Measurements from ENCODE around the gene ARID3A.
"Not testable (repeated sequence)": the region's sequence is repeated elsewhere in the genome, so short reads cannot be mapped to it uniquely, and the experiment has no call there.

Gene ARID3A

DNA sequence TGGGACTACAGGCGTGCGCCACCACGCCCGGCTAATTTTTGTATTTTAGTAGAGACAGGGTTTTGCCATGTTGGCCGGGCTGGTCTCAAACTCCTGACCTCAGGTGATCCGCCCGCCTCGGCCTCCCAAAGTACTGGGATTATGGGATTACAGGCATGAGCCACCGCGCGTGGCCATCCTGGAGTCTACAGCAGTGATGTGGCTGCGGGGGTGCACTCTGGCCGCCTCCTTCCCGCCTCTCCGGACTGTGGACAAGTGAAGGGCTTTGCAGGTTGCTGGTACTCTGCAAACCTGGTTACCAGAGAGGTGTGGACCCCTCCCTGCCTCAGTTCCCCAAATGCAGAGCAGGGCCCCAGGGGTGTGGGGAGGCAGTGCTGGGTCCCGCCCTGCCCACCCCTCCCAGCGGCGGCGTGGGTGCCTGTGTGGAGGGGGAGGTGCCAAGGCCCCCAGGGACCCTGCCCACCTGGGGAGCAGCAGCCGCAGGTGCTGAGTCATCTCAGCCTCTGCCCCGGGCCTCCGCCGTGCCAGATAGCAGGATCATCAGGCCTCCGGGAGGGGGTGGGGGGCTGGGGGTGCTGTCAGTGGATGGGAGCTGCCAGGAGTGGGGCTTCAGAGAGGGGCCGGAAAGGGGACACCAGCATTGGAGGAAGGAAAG, 23.1 kb downstream of the ARID3A start:
- no peak for DNase-seq

GRCh38 chr19:950352-951066, 24.7 kb downstream of the ARID3A start:
- DNase-seq = no peak

- no peak for DNase-seq
Observed at GRCh38 chr19:952049-952679, 26.3 kb downstream of the ARID3A start.

GRCh38 chr19:952680-953444, 27.0 kb downstream of the ARID3A start:
- no peak for DNase-seq

DNA sequence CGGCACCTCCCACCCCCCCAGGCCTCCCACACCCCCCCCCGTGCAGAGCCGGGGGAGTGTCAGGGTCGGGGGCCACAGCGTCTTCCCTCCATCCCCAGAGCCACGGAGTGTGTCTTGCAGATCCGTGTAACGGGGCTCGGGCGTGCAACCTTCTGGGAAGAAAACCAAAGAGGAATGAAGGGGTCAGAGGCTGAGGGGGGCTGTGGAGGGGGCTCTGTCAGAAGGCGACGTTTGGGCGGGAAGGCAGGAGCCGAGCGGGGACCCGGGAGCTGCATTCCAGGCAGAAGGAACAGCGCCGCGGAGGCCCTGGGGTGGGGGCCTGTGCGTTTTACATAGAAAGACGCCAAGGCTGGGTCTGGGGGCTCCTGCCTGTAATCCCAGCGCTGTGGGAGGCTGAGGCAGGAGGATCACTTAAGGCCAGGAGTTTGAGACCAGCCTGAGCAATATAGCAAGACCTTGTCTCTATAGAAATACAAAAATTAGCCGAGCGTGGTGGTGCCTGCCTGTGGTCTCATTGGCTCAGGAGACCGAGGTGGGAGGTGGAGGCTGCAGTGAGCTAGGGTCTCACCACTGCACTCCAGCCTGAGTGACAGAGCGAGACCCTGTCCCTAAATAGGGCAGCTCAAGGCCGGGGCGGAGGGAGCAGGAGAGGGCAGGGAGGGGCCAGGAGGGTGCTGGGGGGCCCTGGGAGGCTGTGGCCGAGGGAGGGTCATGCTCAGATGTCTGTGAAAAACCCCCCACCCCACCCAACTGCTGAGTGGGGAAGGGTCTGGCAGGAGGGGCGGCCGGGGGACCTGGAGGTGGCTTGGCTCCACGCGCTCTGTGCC, 27.8 kb downstream of the ARID3A start:
- DNase-seq = no peak

- no peak for DNase-seq
Observed at GRCh38 chr19:954272-954671, 28.4 kb downstream of the ARID3A start.

- DNase-seq = no peak
Observed at GRCh38 chr19:954672-955494, 29.0 kb downstream of the ARID3A start.

- no peak for DNase-seq
Observed at GRCh38 chr19:955803-956765, 30.2 kb downstream of the ARID3A start.

DNA sequence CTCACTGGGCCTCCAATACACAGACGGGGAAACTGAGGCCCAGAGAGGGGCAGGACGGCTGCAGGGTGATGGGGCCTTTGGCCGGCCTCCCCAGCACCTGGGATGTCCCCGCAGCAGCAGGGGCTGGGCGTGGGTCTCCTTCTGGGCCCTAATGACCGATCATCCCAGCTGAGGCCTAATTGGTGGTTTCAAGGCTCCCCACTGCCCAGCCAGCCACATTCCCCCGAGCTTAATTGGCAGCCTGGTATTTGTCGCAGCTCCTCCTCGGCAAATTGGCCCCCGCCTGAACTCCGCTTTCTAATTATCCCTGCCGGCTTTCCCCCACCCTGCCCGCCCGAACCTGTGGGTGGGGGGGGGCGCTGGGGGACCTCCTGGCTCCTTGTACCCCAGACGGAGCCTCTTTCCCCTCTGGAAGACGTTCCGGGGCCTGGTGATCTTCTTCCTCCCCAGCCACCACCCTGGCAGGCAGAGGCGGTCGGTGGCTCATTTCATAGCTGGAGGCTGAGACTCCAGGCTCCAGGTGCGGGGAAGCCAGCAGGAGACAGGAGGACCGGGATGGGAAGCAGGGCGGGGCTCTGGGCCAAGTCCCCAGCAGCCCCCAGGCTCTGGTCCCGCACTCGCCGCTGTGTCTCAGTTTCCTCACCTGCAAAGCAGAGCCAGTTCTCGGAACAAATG, 31.1 kb downstream of the ARID3A start:
- no peak for DNase-seq

DNA sequence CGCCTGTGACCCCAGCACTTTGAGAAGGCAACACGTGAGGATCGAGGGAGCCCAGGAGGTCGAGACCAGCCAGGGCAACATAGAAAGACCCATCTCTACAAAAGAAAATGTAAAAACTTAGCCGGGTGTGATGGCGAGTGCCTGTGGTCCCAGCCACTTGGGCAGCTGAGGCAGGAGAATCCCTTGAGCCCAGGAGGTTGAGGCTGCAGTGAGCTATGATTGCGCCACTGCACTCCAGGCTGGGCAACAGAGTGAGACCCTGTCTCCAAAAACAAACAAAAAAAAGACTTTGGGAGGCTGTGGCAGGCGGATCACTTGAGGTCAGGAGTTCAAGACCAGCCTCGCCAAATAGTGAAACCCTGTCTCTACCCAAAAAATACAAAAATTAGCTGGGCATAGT, 31.7 kb downstream of the ARID3A start:
- not testable (repeated sequence) for DNase-seq

DNA sequence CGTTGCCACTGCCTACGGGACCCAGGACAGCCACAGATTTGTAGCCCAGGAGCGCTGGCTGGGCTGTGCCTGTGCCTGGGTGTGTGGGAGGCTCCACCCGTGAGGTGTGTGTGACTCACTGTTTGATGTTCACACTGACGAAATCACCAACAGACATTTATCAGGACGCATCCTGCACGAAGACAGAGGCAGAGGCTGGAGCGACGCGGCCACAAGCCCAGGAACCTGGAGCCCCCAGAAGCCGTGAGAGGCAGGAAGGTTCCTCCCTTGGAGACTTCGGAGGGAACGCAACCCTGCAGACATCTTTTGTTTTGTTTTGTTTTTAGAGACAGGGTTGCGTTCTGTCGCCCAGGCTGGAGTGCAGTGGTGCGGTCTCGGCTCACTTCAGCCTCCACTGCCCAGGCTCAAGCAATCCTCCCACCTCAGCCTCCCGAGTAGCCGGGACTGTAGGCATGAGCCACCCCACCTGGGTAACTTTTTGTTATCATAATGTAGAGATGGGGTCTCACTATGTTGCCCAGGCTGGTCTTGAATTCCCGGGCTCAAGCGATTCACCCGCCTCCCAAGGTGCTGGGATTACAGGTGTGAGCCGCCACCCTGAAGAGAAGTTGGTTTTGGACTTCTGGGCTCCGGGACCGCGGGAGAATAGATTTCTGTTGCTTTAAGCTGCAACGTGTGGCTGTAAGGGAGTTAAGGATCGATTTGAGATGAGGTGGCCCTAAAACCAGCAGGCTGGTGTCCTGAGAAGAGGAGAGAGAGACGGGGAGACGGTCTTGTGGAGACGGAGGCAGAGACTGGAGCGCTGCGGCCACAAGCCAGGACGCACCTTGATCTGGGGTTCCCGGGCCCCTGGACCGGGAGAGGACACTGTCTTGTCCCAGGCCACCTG, 33.4 kb downstream of the ARID3A start:
- no peak for DNase-seq

- no peak for DNase-seq
Observed at GRCh38 chr19:960020-960419, 34.2 kb downstream of the ARID3A start.

GRCh38 chr19:960601-960938, 34.7 kb downstream of the ARID3A start:
- no peak for DNase-seq

GRCh38 chr19:961866-962620, 36.2 kb downstream of the ARID3A start:
- no peak for DNase-seq

- DNase-seq = no peak
Observed at GRCh38 chr19:962683-963400, 37.0 kb downstream of the ARID3A start.

DNA sequence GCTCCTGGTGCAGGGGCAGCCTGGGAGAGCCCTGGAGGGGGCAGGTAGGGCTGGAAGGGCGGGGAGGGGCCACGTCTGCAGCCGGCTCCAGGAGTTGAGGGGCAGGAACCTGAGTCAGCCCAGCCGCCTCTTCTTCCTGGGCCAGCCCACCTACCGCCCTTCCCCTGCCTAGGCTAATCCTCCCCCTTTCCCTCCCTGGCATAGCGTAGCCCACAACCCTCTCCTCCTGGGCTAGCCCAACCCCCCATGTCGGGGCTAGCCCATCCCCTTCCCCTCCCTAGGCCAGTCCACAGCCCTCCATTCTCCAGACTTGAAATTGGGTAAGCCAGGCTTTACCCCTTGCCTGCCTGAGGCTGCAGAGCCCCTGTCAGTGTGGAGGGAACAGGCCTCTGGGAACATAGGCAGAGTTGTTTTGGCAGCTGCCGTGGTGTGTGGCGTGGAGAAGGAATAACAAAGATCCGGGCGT, 37.7 kb downstream of the ARID3A start:
- no peak for DNase-seq

- no peak for DNase-seq
Observed at GRCh38 chr19:964116-964520, 38.3 kb downstream of the ARID3A start.
